Activated CD4-positive, alpha-beta T cell treated with anti-CD3 and anti-CD28 coated beads, Interleukin-2, Interleukin-4, amounts not matched to agents 100 ng/mL and 50 ng/mL, durations not matched to agents 16 hours and 8 hours (primary cell): Measurements from ENCODE around the gene RHBDD2.
A peak's percentile ranks its signal among the peaks of the same experiment; 100 is the strongest.
"Not testable (repeated sequence)": the region's sequence is repeated elsewhere in the genome, so short reads cannot be mapped to it uniquely, and the experiment has no call there.

Source experiments
- DNase-seq: peaks from one replicate; pipeline ENCODE4 v3.0.0-alpha.2; 2020; ENCODE audit warnings: low spot score

Gene RHBDD2

DNA sequence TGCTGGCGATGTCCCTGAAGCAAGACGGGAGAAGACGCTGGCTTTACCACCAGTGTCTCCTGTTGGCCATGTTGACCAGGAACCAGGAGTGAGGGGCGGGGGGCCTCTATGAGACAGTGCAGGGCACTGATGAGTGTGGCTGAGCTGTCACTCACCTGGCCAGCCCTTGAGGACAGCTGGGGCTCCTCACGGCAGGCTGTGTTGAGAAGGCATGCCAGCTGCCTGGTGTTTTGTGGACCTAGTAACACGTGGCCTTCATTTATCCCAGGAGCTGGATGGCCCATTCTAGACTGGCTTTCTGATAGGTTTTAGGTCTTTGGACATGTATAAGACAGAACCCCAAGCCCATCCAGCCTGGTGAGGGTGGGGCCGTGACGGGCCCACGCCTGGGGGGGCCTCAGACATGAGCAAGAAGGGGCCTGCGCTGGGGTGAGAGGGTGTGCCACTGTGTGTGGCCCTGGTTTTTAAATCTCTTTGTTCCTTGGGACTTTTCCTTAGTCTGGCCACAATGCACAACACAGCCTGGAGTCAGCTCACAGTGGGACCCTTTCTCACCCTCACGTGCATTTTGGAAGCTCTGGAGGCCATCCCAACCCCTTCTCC is 10.5 kb downstream of the RHBDD2 start:
- DNase-seq: no peak

- no peak for DNase-seq
Observed at GRCh38 chr7:75889826-75890225, 11.0 kb downstream of the RHBDD2 start.

DNA sequence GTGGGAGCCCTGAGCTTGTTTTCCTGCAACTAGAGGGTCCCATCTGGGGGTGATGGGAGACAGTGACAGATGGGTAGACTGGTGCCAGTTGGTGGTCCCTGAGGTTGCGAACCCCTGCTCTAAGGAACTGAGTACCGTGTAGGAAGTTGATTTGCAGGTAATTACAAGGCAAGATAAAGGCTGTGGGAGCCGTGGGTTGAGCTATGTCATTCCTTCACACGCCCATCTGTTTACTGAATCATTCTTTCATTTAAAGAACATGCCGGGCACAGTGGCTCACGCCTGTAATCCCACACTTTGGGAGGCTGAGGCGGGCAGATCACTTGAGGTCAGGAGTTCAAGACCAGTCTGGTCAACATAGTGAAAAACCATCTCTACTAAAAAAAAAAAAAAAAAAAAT is 12.4 kb downstream of the RHBDD2 start:
- not testable (repeated sequence) for DNase-seq

DNA sequence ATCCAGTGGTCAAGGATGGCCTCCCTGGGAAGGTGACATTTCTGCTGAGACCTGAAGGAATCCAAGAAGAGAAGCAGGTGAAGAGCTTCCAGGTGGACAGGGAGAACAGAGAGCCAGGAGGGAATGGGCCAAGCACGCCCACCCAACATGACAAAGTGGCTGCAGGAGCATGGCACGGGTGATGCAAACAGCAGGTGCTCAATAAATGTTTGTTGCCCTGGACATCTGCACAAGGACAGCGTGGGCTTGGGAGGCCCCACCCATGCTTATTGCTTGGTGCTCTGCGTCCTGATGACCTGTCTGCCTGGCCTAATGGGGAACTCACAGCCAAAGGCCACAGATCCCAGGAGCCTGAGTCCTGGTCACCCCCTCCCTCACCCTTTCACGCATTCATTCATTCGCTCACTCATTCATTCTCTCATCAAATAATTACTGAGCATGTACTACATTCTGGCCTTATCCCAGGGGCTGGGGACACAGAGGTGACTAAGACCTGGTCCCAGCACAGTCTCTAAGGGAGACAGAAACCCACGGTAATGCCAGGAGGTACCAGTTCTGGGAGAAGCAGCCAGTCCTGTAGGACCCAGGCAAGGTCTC is 13.1 kb downstream of the RHBDD2 start:
- no peak for DNase-seq

DNA sequence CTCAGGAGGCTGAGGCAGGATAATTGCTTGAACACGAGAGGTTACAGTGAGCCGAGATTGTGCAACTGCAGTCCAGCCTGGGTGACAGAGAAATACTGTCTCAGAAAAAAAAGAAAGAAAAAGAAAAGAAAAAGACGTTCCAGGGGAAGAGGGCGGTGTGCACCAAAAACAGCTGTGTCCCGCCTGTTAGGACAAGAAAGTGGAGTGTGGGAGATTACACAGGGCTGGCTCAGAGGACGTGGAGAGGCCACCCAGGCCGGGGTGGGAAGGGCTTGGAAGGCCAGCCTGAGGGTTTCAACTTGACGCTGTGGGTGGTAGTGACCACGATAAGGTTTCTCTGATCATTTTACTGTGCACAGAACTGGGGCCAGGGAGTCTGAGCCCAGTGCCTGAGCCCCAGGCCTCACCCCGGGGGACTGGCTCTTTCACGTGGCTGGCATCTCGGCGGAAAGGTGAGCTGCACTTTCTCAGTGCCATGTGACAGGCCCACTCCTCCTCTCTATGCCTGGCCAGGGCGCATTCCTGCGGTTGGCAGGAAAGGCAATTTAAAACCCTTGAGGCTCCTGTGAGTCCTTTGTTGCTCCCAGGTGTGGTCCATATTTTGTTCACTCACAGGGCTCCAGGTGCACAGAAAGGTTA is 13.9 kb downstream of the RHBDD2 start:
- DNase-seq: no peak

DNA sequence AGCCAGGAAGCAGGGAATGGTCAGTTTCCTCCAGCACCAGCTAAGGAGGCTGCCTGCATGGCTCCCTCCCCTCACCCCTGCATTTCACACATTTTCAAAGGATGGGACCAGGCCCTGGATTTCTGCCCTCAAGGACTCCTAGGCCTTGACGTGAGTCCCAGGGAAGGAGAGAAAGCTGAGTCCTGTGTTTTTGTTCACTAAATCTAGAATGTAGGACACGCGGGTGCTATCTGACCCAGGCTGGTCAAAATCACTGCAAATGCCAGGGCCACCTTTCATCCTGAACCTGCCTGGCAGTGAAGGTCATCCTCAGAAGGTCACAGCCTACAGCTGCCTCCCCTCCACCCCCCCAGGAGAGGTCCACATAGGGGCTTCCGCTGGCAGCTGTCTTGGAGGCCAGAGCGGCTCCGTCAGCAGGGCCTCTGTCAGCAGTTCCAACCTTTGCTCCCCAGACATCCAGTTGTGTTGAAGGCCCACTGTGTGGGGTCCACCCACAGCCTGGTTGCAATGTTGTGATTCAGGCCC is 18.0 kb downstream of the RHBDD2 start:
- DNase-seq: no peak

GRCh38 chr7:75900617-75901315 is 21.9 kb downstream of the RHBDD2 start:
- no peak for DNase-seq

DNA sequence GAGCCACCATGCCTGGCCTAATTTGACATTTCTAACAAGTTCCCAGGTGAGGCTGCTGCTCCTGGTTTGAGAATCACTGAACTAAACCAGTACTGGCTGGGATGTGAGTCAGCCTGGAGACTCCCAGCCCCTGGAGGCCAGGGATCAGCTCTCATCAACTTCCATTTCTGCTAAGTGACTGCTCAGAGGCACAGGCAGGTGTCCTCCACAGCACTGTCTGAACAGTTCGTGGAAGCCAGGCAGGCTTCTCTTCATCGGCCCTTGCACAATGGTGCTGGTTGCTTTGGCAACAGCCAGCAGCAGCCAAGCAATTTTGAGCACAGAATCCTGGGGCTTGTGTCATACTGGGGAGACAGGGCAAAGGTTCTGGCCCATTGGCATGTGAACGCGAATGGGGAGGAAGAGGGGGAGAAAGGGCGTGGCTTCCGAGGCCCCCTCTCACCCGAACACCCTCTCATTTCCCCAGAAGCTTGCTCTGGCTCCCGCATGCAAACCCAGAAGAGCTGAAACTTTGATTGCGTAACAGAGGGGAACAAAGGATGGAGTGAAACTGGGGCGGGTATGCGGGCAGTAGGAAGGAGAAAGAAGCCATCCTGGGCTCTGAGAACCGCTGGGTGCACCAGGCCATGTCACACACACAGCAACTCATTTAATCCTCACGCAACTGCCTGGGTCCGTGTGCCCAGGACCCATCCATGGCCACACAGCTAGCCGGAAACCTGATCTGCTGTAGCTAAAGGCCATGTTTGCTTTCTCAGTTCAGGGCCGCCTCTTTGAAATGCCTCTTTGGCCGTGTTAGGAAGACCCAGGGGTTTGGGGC is 27.2 kb downstream of the RHBDD2 start:
- DNase-seq: no peak

DNA sequence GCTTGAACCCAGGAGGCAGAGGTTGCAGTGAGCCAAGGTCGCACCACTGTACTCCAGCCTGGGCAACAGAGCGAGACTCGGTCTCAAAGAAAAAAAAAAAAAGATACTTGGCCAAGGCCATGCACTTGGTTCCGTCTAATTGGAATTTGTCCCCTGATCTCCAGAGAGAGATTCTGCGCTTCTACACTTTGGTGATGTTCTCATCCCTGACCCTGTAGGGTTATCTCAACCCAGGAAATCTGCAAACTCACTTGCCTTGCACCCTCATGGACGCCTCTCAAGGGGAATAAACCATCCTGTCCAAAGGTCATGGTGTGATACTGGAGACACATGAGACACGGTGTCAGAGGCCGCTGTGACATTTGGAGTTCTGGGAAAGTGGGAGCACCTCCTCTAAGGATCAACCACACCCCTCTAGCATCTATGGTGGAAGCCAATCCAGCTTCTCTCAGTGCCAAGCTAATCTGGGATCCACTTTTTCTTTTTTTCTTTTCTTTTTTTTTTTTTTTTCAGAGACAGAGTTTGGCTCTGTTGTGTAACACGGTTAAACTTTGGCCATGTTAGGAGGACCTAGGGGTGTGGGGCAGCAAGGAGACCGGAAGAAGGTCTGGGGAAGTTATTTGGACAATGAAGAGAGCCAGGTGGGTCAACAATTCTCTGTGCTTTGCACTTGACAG is 28.3 kb downstream of the RHBDD2 start:
- no peak for DNase-seq

GRCh38 chr7:75907668-75908039 is 28.8 kb downstream of the RHBDD2 start:
- DNase-seq: not testable (repeated sequence)

- no peak for DNase-seq
Observed at GRCh38 chr7:75909521-75910132, 30.8 kb downstream of the RHBDD2 start.

DNA sequence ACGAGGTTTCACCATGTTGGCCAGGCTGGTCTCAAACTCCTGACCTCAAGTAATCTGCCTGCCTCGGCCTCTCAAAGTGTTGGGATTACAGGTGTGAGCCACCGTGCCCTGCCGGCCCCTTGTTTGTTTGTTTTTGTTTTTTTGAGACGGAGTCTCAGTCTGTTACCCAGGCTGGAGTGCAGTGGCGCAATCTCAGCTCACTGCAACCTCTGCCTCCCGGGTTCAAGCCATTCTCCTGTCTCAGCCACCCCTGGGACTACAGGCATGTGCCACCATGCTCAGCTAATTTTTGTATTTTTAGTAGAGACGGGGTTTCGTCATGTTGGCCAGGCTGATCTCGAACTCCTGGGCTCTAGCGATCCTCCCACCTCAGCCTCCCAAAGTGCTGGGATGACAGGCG is 32.4 kb downstream of the RHBDD2 start:
- DNase-seq: not testable (repeated sequence)

DNA sequence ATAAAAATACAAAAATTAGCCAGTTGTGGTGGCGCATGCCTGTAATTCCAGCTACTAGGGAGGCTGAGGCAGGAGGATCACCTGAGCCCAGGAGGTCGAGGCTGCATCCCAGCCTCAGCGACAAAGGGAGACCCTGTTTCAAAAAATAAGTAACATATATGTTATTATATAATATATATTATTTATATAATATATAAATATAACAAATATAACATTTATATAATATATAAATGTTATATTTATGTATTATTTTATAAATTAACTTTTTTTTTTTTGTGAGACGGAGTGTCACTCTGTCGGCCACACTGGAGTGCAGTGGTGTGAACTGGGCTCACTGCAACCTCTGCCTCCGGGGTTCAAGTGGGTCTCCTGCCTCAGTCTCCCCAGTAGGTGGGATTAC is 34.6 kb downstream of the RHBDD2 start:
- DNase-seq: no peak

GRCh38 chr7:75914169-75914654 is 35.4 kb downstream of the RHBDD2 start:
- no peak for DNase-seq

GRCh38 chr7:75914655-75915415 is 36.0 kb downstream of the RHBDD2 start, which contains the start of gene POR:
Gene POR, plus strand, starts transcription at chr7:75915155. Its CDS starts 38,847 bp downstream, at chr7:75954002.
- DNase-seq: peak; percentile 96

DNA sequence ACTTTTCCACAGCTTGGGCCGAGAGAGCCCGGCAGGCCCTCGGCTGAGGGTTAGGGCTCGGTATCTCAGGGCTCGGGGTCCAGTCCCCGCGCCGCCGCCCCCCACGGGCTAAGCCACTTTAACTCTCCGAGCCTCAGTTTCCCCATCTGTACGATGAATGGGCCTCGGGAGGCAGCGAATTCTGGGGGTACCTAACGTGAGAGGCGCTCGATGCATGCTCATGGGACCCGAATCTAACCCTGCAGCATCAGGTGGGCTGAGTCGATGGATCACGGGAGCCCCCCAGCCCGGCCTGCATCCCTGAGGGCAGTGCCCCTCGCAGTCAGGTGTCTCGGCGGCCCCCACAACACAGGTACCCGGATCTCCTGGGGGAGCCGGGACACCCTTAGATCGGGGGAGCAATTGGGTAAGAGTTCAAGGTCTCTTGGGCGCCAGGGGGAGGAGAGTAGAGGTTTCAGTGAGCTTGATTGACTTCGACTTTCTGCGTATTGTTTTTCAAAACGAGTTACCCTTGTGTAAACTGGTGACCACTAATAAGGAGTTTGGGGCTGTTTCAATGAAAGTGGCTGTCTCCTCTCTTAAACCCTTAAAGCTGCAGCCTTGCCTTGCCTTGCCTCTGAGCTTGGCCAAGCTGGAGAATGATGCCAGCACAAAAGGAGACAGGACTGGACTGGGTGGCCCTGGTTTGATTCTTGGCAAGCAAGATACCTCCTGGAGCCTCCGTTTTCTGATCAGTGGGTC is 36.8 kb downstream of the RHBDD2 start:
- no peak for DNase-seq

GRCh38 chr7:75916259-75916658 is 37.4 kb downstream of the RHBDD2 start:
- no peak for DNase-seq

- DNase-seq: no peak
Observed at GRCh38 chr7:75916685-75917634, 38.1 kb downstream of the RHBDD2 start.
